ENCODE results near the gene GANC.

The GANC gene

GRCh38 chr15:42233107-42233506 lies 39.9 kb upstream of the GANC start:
- H3K4me3 ChIP-seq (ENCODE audit: control insufficient read depth, low read depth, low read length), result no peak overlapping the region
- no peak for TF ChIP-seq CTCF (IDR thresholded peaks at IDR 0.05; ENCODE audit: control insufficient read depth, insufficient read depth, low read depth, low read length, missing control alignments)
- no peak for DNase-seq (ENCODE audit: low read depth)

GRCh38 chr15:42239528-42240182 lies 33.3 kb upstream of the GANC start:
- H3K4me3 ChIP-seq (ENCODE audit: control insufficient read depth, low read depth, low read length), result no peak overlapping the region
- no peak for TF ChIP-seq CTCF (IDR thresholded peaks at IDR 0.05; ENCODE audit: control insufficient read depth, insufficient read depth, low read depth, low read length, missing control alignments)
- no peak for DNase-seq (ENCODE audit: low read depth)

GRCh38 chr15:42240823-42241222 lies 32.2 kb upstream of the GANC start:
- TF ChIP-seq CTCF (IDR thresholded peaks at IDR 0.05; ENCODE audit: control insufficient read depth, insufficient read depth, low read depth, low read length, missing control alignments), result no peak
- no peak for DNase-seq (ENCODE audit: low read depth)
- no peak overlapping the region for H3K4me3 ChIP-seq (ENCODE audit: control insufficient read depth, low read depth, low read length)

- DNase-seq (ENCODE audit: low read depth), result no peak
- no peak for TF ChIP-seq CTCF (IDR thresholded peaks at IDR 0.05; ENCODE audit: control insufficient read depth, insufficient read depth, low read depth, low read length, missing control alignments)
- no peak overlapping the region for H3K4me3 ChIP-seq (ENCODE audit: control insufficient read depth, low read depth, low read length)
Measured at GRCh38 chr15:42253300-42253699, 19.7 kb upstream of the GANC start.

- DNase-seq (ENCODE audit: low read depth), result no peak
- no peak for TF ChIP-seq CTCF (IDR thresholded peaks at IDR 0.05; ENCODE audit: control insufficient read depth, insufficient read depth, low read depth, low read length, missing control alignments)
- no peak overlapping the region for H3K4me3 ChIP-seq (ENCODE audit: control insufficient read depth, low read depth, low read length)
Measured at GRCh38 chr15:42264795-42265194, 8.2 kb upstream of the GANC start.

GRCh38 chr15:42267286-42267685 lies 5.7 kb upstream of the GANC start:
- no peak for DNase-seq (ENCODE audit: low read depth)
- TF ChIP-seq CTCF (IDR thresholded peaks at IDR 0.05; ENCODE audit: control insufficient read depth, insufficient read depth, low read depth, low read length, missing control alignments), result no peak
- H3K4me3 ChIP-seq (ENCODE audit: control insufficient read depth, low read depth, low read length), result no peak overlapping the region

- DNase-seq (ENCODE audit: low read depth), result no peak
- no peak overlapping the region for H3K4me3 ChIP-seq (ENCODE audit: control insufficient read depth, low read depth, low read length)
- TF ChIP-seq CTCF (IDR thresholded peaks at IDR 0.05; ENCODE audit: control insufficient read depth, insufficient read depth, low read depth, low read length, missing control alignments), result no peak
Measured at GRCh38 chr15:42270551-42270950, 2.5 kb upstream of the GANC start.

All from AG09309 (cell line).